Measurements from ENCODE around the gene MGST2.

The MGST2 gene

DNA sequence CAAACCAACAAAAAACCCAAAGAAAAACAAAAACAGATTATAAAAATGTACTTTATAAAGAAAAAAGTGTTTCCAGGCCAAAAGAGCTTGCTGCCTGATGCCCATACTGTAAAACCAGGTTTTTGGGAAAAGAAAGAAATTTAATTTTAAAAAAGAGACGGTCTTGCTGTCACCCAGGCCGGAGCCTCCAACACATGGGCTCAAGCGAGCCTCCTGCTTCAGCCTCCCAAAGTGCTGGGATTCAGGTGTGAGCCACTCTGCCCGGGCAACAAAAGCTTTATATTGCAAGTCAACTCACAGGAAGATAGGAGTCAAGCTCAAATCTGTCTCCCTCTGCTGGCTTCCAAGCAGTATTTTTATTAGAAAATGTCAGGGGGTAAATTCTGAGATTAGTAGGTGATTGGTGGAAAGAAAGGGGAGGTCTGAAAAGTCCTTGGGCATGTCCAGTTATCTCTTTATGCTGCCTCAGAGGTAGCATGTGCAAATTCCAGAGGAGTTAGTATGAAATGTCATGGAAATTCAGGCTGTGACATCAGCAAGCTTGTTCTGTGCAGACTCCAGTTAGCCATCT lies 39.4 kb downstream of the MGST2 start:
- no peak for ATAC-seq (replicated peaks; ENCODE audit: extremely low read depth, poor library complexity, severe bottlenecking)
- H3K4me3 Mint-ChIP-seq: no peak overlapping the region
- H3K36me3 Mint-ChIP-seq (ENCODE audit: insufficient read depth): no peaks in the 10 kb centered on the region
- H3K27ac Mint-ChIP-seq (ENCODE audit: low read depth): no peak overlapping the region
- H3K4me1 Mint-ChIP-seq: no peaks in the 10 kb centered on the region
- H3K9me3 Mint-ChIP-seq: no peaks in the 10 kb centered on the region
- H3K27me3 Mint-ChIP-seq: no peaks in the 10 kb centered on the region
- DNase-seq (ENCODE audit: low spot score in 2 of 2): no peak

GRCh38 chr4:139709660-139710059 lies 44.0 kb downstream of the MGST2 start:
- DNase-seq (ENCODE audit: low spot score in 2 of 2): no peak
- no peak overlapping the region for H3K27ac Mint-ChIP-seq (ENCODE audit: low read depth)
- no peak for ATAC-seq (replicated peaks; ENCODE audit: extremely low read depth, poor library complexity, severe bottlenecking)
- no peaks in the 10 kb centered on the region for H3K27me3 Mint-ChIP-seq
- H3K4me1 Mint-ChIP-seq: no peaks in the 10 kb centered on the region
- no peaks in the 10 kb centered on the region for H3K9me3 Mint-ChIP-seq
- no peak overlapping the region for H3K4me3 Mint-ChIP-seq
- no peaks in the 10 kb centered on the region for H3K36me3 Mint-ChIP-seq (ENCODE audit: insufficient read depth)

GRCh38 chr4:139710073-139710472 lies 44.5 kb downstream of the MGST2 start:
- no peak for ATAC-seq (replicated peaks; ENCODE audit: extremely low read depth, poor library complexity, severe bottlenecking)
- Mint-ChIP-seq H3K9me3 (no peaks in the 10 kb centered on the region), H3K4me3 (no peak overlapping the region), H3K27ac (ENCODE audit: low read depth) (no peak overlapping the region), H3K4me1 (no peaks in the 10 kb centered on the region), H3K36me3 (ENCODE audit: insufficient read depth) (no peaks in the 10 kb centered on the region), H3K27me3 (no peaks in the 10 kb centered on the region)
- DNase-seq (ENCODE audit: low spot score in 2 of 2): no peak

- DNase-seq (ENCODE audit: low spot score in 2 of 2): no peak
- Mint-ChIP-seq H3K36me3 (ENCODE audit: insufficient read depth) (no peaks in the 10 kb centered on the region), H3K9me3 (no peaks in the 10 kb centered on the region), H3K4me3 (no peak overlapping the region), H3K27me3 (no peaks in the 10 kb centered on the region), H3K27ac (ENCODE audit: low read depth) (no peak overlapping the region), H3K4me1 (no peaks in the 10 kb centered on the region)
- ATAC-seq (replicated peaks; ENCODE audit: extremely low read depth, poor library complexity, severe bottlenecking): no peak
Measured at GRCh38 chr4:139711461-139711860, 45.8 kb downstream of the MGST2 start.

GRCh38 chr4:139712882-139713281 lies 47.3 kb downstream of the MGST2 start:
- Mint-ChIP-seq H3K27ac (ENCODE audit: low read depth) (no peak overlapping the region), H3K36me3 (ENCODE audit: insufficient read depth) (no peaks in the 10 kb centered on the region), H3K4me1 (no peaks in the 10 kb centered on the region)

GRCh38 chr4:139715746-139716391 lies 50.2 kb downstream of the MGST2 start:
- Mint-ChIP-seq H3K4me1 (no peaks in the 10 kb centered on the region), H3K36me3 (ENCODE audit: insufficient read depth) (no peaks in the 10 kb centered on the region), H3K4me3 (no peak overlapping the region), H3K9me3 (no peaks in the 10 kb centered on the region), H3K27me3 (peaks cover 10% of the 10 kb centered on the region), H3K27ac (ENCODE audit: low read depth) (no peak overlapping the region)
- DNase-seq (ENCODE audit: low spot score in 2 of 2) (no peak), ATAC-seq (replicated peaks; ENCODE audit: extremely low read depth, poor library complexity, severe bottlenecking) (no peak)

More at GRCh38 chr4:139712882-139713281, 47.3 kb downstream of the MGST2 start:
- DNase-seq (ENCODE audit: low spot score in 2 of 2) (no peak), ATAC-seq (replicated peaks; ENCODE audit: extremely low read depth, poor library complexity, severe bottlenecking) (no peak)
- Mint-ChIP-seq H3K4me3 (no peak overlapping the region), H3K27me3 (peaks cover 8% of the 10 kb centered on the region), H3K9me3 (no peaks in the 10 kb centered on the region)

DNA sequence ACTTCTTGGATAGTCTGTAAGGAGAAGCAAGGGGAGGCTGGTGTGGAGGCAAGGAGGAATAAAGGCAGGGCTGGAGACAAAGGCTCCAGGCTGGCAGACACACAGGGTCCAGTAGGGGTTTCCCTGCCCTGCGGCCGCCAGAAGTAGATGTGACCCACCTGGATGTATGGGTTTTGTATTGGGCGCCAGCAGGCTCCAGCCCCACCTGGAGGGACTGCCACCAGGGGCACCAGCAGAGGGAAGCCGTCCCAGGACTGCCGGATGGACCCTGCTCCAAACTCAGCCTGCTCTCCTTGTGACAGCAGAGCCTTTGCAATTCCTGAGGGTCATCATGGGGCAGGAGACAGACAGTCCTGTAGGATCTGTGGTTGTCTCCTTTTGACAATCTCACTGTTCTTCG lies 52.7 kb downstream of the MGST2 start:
- ATAC-seq (replicated peaks; ENCODE audit: extremely low read depth, poor library complexity, severe bottlenecking) (no peak), DNase-seq (ENCODE audit: low spot score in 2 of 2) (no peak)
- Mint-ChIP-seq H3K4me1 (no peaks in the 10 kb centered on the region), H3K4me3 (no peak overlapping the region), H3K36me3 (ENCODE audit: insufficient read depth) (no peaks in the 10 kb centered on the region), H3K27ac (ENCODE audit: low read depth) (no peak overlapping the region), H3K9me3 (no peaks in the 10 kb centered on the region), H3K27me3 (peaks cover 10% of the 10 kb centered on the region)

- Mint-ChIP-seq H3K27me3 (peaks cover 10% of the 10 kb centered on the region), H3K4me1 (no peaks in the 10 kb centered on the region), H3K4me3 (no peak overlapping the region), H3K36me3 (ENCODE audit: insufficient read depth) (no peaks in the 10 kb centered on the region), H3K27ac (ENCODE audit: low read depth) (no peak overlapping the region), H3K9me3 (no peaks in the 10 kb centered on the region)
- no peak for DNase-seq (ENCODE audit: low spot score in 2 of 2)
- no peak for ATAC-seq (replicated peaks; ENCODE audit: extremely low read depth, poor library complexity, severe bottlenecking)
Measured at GRCh38 chr4:139718833-139719232, 53.2 kb downstream of the MGST2 start.

- no peak for DNase-seq (ENCODE audit: low spot score in 2 of 2)
- H3K27me3 Mint-ChIP-seq: peaks cover 10% of the 10 kb centered on the region
- no peak for ATAC-seq (replicated peaks; ENCODE audit: extremely low read depth, poor library complexity, severe bottlenecking)
- H3K36me3 Mint-ChIP-seq (ENCODE audit: insufficient read depth): no peaks in the 10 kb centered on the region
- no peaks in the 10 kb centered on the region for H3K9me3 Mint-ChIP-seq
- no peak overlapping the region for H3K4me3 Mint-ChIP-seq
- no peak overlapping the region for H3K27ac Mint-ChIP-seq (ENCODE audit: low read depth)
- H3K4me1 Mint-ChIP-seq: no peaks in the 10 kb centered on the region
Measured at GRCh38 chr4:139719381-139720101, 53.9 kb downstream of the MGST2 start.

DNA sequence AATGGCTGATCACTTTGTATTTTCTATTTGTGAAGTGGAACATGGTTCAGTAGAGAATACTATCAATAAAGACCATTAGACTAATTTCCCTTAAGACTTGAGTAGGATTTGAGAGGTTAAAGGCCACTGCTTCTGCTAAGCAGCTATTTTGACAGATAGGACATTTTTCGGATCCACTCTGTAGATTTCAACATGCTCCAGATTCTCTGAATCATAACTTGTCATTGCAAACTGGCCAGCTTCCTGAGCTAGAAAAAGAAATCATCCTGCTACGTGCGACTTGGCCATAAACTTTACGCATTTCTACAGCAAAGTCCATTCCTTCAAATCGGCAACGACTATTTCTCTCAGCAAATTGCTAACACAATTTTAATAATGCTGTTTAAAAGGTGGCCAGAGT lies 55.2 kb downstream of the MGST2 start:
- H3K4me1 Mint-ChIP-seq: no peaks in the 10 kb centered on the region
- no peak for DNase-seq (ENCODE audit: low spot score in 2 of 2)
- no peak overlapping the region for H3K27ac Mint-ChIP-seq (ENCODE audit: low read depth)
- no peak overlapping the region for H3K4me3 Mint-ChIP-seq
- H3K36me3 Mint-ChIP-seq (ENCODE audit: insufficient read depth): peaks cover 1% of the 10 kb centered on the region
- ATAC-seq (replicated peaks; ENCODE audit: extremely low read depth, poor library complexity, severe bottlenecking): no peak
- H3K27me3 Mint-ChIP-seq: peaks cover 10% of the 10 kb centered on the region
- H3K9me3 Mint-ChIP-seq: no peaks in the 10 kb centered on the region

DNA sequence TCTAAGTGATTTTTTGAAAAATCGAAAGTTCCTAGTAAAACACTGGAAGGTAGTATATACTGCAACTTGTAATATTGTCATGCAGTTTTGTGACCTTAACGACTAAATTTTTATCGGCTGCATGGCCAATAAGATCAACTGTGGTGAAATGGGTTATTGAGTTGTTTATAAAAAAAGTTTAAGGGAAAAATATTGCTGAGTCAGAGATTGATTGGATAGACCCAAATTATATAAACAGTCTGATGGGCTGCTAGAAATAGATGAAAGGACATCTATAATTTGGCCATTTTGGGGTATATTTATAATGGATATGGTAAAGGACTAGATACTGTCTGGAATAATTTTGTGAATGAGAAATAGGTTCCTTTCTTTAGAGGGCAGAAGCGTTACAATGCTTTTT lies 56.2 kb downstream of the MGST2 start:
- ATAC-seq (replicated peaks; ENCODE audit: extremely low read depth, poor library complexity, severe bottlenecking) (no peak), DNase-seq (ENCODE audit: low spot score in 2 of 2) (no peak)
- no peaks in the 10 kb centered on the region for H3K4me1 Mint-ChIP-seq
- H3K27me3 Mint-ChIP-seq: peaks cover 10% of the 10 kb centered on the region
- H3K9me3 Mint-ChIP-seq: no peaks in the 10 kb centered on the region
- no peak overlapping the region for H3K27ac Mint-ChIP-seq (ENCODE audit: low read depth)
- H3K4me3 Mint-ChIP-seq: no peak overlapping the region
- peaks cover 1% of the 10 kb centered on the region for H3K36me3 Mint-ChIP-seq (ENCODE audit: insufficient read depth)

- Mint-ChIP-seq H3K27me3 (peaks cover 18% of the 10 kb centered on the region), H3K4me1 (no peaks in the 10 kb centered on the region), H3K9me3 (no peaks in the 10 kb centered on the region), H3K4me3 (no peak overlapping the region), H3K36me3 (ENCODE audit: insufficient read depth) (peaks cover 1% of the 10 kb centered on the region), H3K27ac (ENCODE audit: low read depth) (no peak overlapping the region)
- DNase-seq (ENCODE audit: low spot score in 2 of 2) (no peak), ATAC-seq (replicated peaks; ENCODE audit: extremely low read depth, poor library complexity, severe bottlenecking) (no peak)
Measured at GRCh38 chr4:139725236-139725635, 59.6 kb downstream of the MGST2 start.

- no peaks in the 10 kb centered on the region for H3K9me3 Mint-ChIP-seq
- no peak overlapping the region for H3K4me3 Mint-ChIP-seq
- H3K27ac Mint-ChIP-seq (ENCODE audit: low read depth): no peak overlapping the region
- peaks cover 1% of the 10 kb centered on the region for H3K36me3 Mint-ChIP-seq (ENCODE audit: insufficient read depth)
- peaks cover 32% of the 10 kb centered on the region for H3K27me3 Mint-ChIP-seq
- ATAC-seq (replicated peaks; ENCODE audit: extremely low read depth, poor library complexity, severe bottlenecking): no peak
- H3K4me1 Mint-ChIP-seq: no peaks in the 10 kb centered on the region
- no peak for DNase-seq (ENCODE audit: low spot score in 2 of 2)
Measured at GRCh38 chr4:139726615-139727014, 61.0 kb downstream of the MGST2 start.

Measured in central memory CD8-positive, alpha-beta T cell (primary cell).